GM12878 (cell line): ENCODE results near the gene DAZAP1. TPM values are rescaled to one million over a fixed set of nuclear protein-coding genes. Genes with fewer than 3 reads are reported as not detected.

ENCODE experiments used
- ATAC-seq: fragments of 200-7000 bp; cut with Tn5 transposase; 3 replicates; pipeline ENCODE4 v1.9.1; 2020; ENCODE audit warnings: mild to moderate bottlenecking, moderate library complexity
- BruUV-seq: library from RNA; stranded (reverse); fragments of 400-500 nt; replicated peaks from 2 replicates; lab custom pipeline; 2021; lab: Mats Ljungman, UMichigan
- CTCF ChIA-PET: fragments of 300-600 bp; sonication (Branson Sonifier 250); formaldehyde crosslinking; extraction: SDS; loops from one replicate; lab custom pipeline; 2021; ENCODE audit warnings: inconsistent platforms; lab: Yijun Ruan, JAX
- POLR2A ChIA-PET: fragments of 350-600 bp; formaldehyde crosslinking; extraction: SDS; loops from one replicate; lab custom pipeline; 2021; ENCODE audit warnings: inconsistent platforms; lab: Charles Lee
- RAD21 ChIA-PET: fragments of 300-600 bp; sonication (Branson Sonifier 250); formaldehyde crosslinking; loops from one replicate; lab custom pipeline; 2023; ENCODE audit warnings: antibody characterized with exemption; ENCODE audit not compliant: unreplicated experiment; lab: Charles Lee
- SMC1A ChIA-PET: fragments of 300-600 bp; sonication (Branson Sonifier 250); formaldehyde crosslinking; loops from one replicate; lab custom pipeline; 2023; ENCODE audit not compliant: unreplicated experiment, uncharacterized antibody; lab: Charles Lee
- DNase-seq: peaks from one replicate; pipeline ENCODE4 v3.0.0-alpha.2; 2011; ENCODE audit warnings: low read depth, low spot score
- FAIRE-seq: peaks from 3 replicates; lab custom pipeline; 2011; peaks lifted over from hg19 to GRCh38; lab: Jason Lieb, UNC
- H2AFZ ChIP-seq: 2 replicates; pipeline ENCODE4 v1.6.0; 2011; ENCODE audit warnings: low read depth, low read length, control low read depth; ENCODE audit not compliant: control insufficient read depth
- H3K27ac ChIP-seq: 2 replicates; pipeline ENCODE4 v1.5.1; 2011; ENCODE audit warnings: control low read depth; ENCODE audit not compliant: control insufficient read depth, insufficient read depth
- H3K27me3 ChIP-seq, 2 experiments: replicated peaks in 1 of 2; 2 replicates each; pipeline versions ENCODE4 v1.6.0 to v1.6.1; 2011; ENCODE audit warnings: low read length in 1 of 2; ENCODE audit not compliant: control insufficient read depth in 2 of 2, insufficient read depth in 2 of 2
- H3K36me3 ChIP-seq, 2 experiments: 2 replicates each; pipeline ENCODE4 v1.5.1; 2011; ENCODE audit warnings: low read length in 1 of 2; ENCODE audit not compliant: control insufficient read depth in 2 of 2, insufficient read depth in 2 of 2
- H3K4me1 ChIP-seq: 2 replicates; pipeline ENCODE4 v1.6.1; 2011; ENCODE audit warnings: mild to moderate bottlenecking, low read length, moderate library complexity, mixed read lengths; ENCODE audit not compliant: control insufficient read depth, insufficient read depth
- H3K4me2 ChIP-seq: 2 replicates; pipeline ENCODE4 v1.6.0; 2011; ENCODE audit warnings: control low read depth; ENCODE audit not compliant: control insufficient read depth, insufficient read depth
- H3K4me3 ChIP-seq: fragments of 200-600 bp; sonication (generic); 2 replicates; pipeline ENCODE4 v1.5.1; 2016
- H3K79me2 ChIP-seq: 2 replicates; pipeline ENCODE4 v1.6.0; 2011; ENCODE audit warnings: low read length; ENCODE audit not compliant: control insufficient read depth, insufficient read depth
- H3K9ac ChIP-seq: 2 replicates; pipeline ENCODE4 v1.8.0; 2011; ENCODE audit warnings: low read length, control low read depth, mixed read lengths; ENCODE audit not compliant: control insufficient read depth, insufficient read depth
- H3K9me3 ChIP-seq: replicated peaks from 3 replicates; pipeline ENCODE4 v1.5.1; 2011; ENCODE audit warnings: mild to moderate bottlenecking, low read length; ENCODE audit not compliant: control insufficient read depth, insufficient read depth
- H4K20me1 ChIP-seq: 2 replicates; pipeline ENCODE4 v1.6.0; 2011; ENCODE audit not compliant: control insufficient read depth, insufficient read depth
- CBFB ChIP-seq: IDR thresholded peaks from 2 replicates; pipeline ENCODE4 v1.6.1; 2016; ENCODE audit warnings: antibody characterized with exemption, low read depth
- CTCF ChIP-seq, 3 experiments: IDR thresholded peaks in 2 of 3; conservative IDR thresholded peaks in 1 of 3; 2 replicates each; pipeline ENCODE4 v1.5.1; 2011; ENCODE audit warnings: low read depth in 3 of 3, low read length in 3 of 3, mild to moderate bottlenecking in 3 of 3, control low read depth in 2 of 3, moderate library complexity in 2 of 3, inconsistent platforms in 1 of 3, mixed read lengths in 1 of 3; ENCODE audit not compliant: control insufficient read depth in 2 of 3, insufficient read depth in 1 of 3; ENCODE audit errors: extremely low read depth in 1 of 3
- CUX1 ChIP-seq: IDR thresholded peaks from 2 replicates; pipeline ENCODE4 v1.6.1; 2012; ENCODE audit warnings: improper control_type of control experiment, low read depth, low read length; ENCODE audit not compliant: insufficient replicate concordance
- NR2C2 ChIP-seq: IDR thresholded peaks from 2 replicates; pipeline ENCODE4 v1.6.1; 2011; ENCODE audit warnings: borderline replicate concordance, low read depth; ENCODE audit not compliant: control insufficient read depth, insufficient read length
- SIN3A ChIP-seq: IDR thresholded peaks from 2 replicates; pipeline ENCODE4 v1.6.1; 2012; ENCODE audit warnings: low read depth, low read length, improper control_type of control experiment
- SREBF1 ChIP-seq: IDR thresholded peaks from 2 replicates; pipeline ENCODE4 v1.6.1; 2012; ENCODE audit warnings: mild to moderate bottlenecking, low read length
- ZNF384 ChIP-seq: IDR thresholded peaks from 2 replicates; pipeline ENCODE4 v1.6.1; 2012; ENCODE audit warnings: low read depth, mild to moderate bottlenecking, low read length, improper control_type of control experiment, borderline replicate concordance
- WGBS: methylation state at CpG from one replicate; pipeline ENCODE4 v1.1.6; 2016; ENCODE audit warnings: low lambda C conversion rate; ENCODE audit not compliant: insufficient replicate concordance, insufficient coverage; ENCODE audit errors: missing lambda C conversion rate; 5-methylcytosine and 5-hydroxymethylcytosine counted together
- in situ Hi-C: fragments of 300-500 bp; cut with MboI; formaldehyde crosslinking; loops from 9 replicates; pipeline ENCODE4 v1.14.3; 2018; ENCODE audit warnings: mixed read lengths
- intact Hi-C: fragments of 100-400 bp; cut with micrococcal nuclease; formaldehyde crosslinking; loops from one replicate; pipeline ENCODE4 v1.14.2; 2022; ENCODE audit not compliant: unreplicated experiment
- polyA plus RNA-seq, 11 experiments: library from polyadenylated mRNA; depleted of rRNA in 4 of 11; unstranded in 6 of 11; stranded (reverse) in 5 of 11; fragments of >200 nt; fragmentation: Nextera tagmentation in 4 of 11; fragmentation: Illumina TruSeq in 1 of 11; extraction: Ambion mirVana in 4 of 11; extraction: Trizol in 1 of 11; gene quantifications; 1 replicate in 1 of 11; 2 replicates in 10 of 11; pipeline versions ENCODE4 v1.2.1 to v1.2.3, GENCODE V29; 2011 to 2016; ENCODE audit warnings: inconsistent platforms in 2 of 11, missing spikeins in 2 of 11, low read depth in 1 of 11
- total RNA-seq, 4 experiments: library from RNA; depleted of rRNA in 3 of 4; stranded (reverse); fragments of >200 nt in 3 of 4; fragmentation: Illumina TruSeq in 1 of 4; extraction: Trizol in 1 of 4; gene quantifications; 2 replicates each; pipeline versions ENCODE4 v1.2.1 to v1.2.3, GENCODE V29; 2013 to 2021

The DAZAP1 gene
- total and polyA plus RNA-seq, 10 of the 15 experiments (the other 5 are each of a cell fraction or from before 2014, with no cell fraction given), result 9.9 to 240 (median 92.3) TPM

GRCh38 chr19:1483979-1484428, 76.6 kb downstream of the DAZAP1 start:
- FAIRE-seq, result no peak
- Histone ChIP-seq H3K9ac (no peak overlapping the region), H3K36me3 (no peaks in the 10 kb centered on the region), H4K20me1 (no peaks in the 10 kb centered on the region), H3K27ac (no peak overlapping the region), H3K4me1 (no peaks in the 10 kb centered on the region), H3K27me3 (no peaks in the 10 kb centered on the region), H2AFZ (no peak overlapping the region), H3K79me2 (peaks cover under 1% of the 10 kb centered on the region; the same call in 1 of the 2 replicates), H3K9me3 (no peaks in the 10 kb centered on the region), H3K4me2 (no peak overlapping the region), H3K4me3 (no peak overlapping the region)
- BruUV-seq, result no TSS peak
- in situ Hi-C loops (no loop called here), intact Hi-C loops (no loop called here)
- POLR2A ChIA-PET, result no interaction called here
- CTCF ChIA-PET, result no interaction called here
- RAD21 ChIA-PET, result no interaction called here
- no peak for ATAC-seq
- no peak for TF ChIP-seq ZNF384
- TF ChIP-seq SREBF1, result no peak
- TF ChIP-seq SIN3A, result no peak
- no peak for TF ChIP-seq CTCF (IDR thresholded peaks at IDR 0.05 in 2 of 3, conservative IDR thresholded peaks at IDR 0.05 in 1 of 3; ENCODE audit: control insufficient read depth in 2 of 3, extremely low read depth in 1 of 3, insufficient read depth in 1 of 3, low read depth in 3 of 3, low read length in 3 of 3)
- no peak for TF ChIP-seq NR2C2
- no peak for TF ChIP-seq CUX1
- no peak for TF ChIP-seq CBFB
- 73% methylated on average over 17 of the region's 23 CpGs for WGBS
- SMC1A ChIA-PET, result no interaction called here
- no peak for DNase-seq

Other genes with a start within 250 kb of the DAZAP1 start
Only the 7 nearest of the 21 such genes appear.
- gene NDUFS7, start 23.7 kb upstream of the DAZAP1 start, total RNA-seq (2014; rRNA removed), result 107 and 143 TPM in 2 replicates
- gene NDUFS7, start 23.7 kb upstream of the DAZAP1 start, total RNA-seq (2014; rRNA removed; fragmentation: Illumina TruSeq; extraction: Trizol), result 18.5 and 24.1 TPM in 2 replicates
- 136 and 143 TPM in 2 replicates for gene NDUFS7, start 23.7 kb upstream of the DAZAP1 start, total RNA-seq (2021)
- 12.1 and 43.0 TPM in 2 replicates for gene NDUFS7, start 23.7 kb upstream of the DAZAP1 start, polyA plus RNA-seq (2011; rRNA removed)
- gene NDUFS7, start 23.7 kb upstream of the DAZAP1 start, polyA plus RNA-seq (2014; fragmentation: Illumina TruSeq; extraction: Trizol), result 1.5 and 5.1 TPM in 2 replicates
- gene NDUFS7, start 23.7 kb upstream of the DAZAP1 start, polyA plus RNA-seq (2014; fragmentation: Nextera tagmentation; extraction: Ambion mirVana), result 10 to 100 TPM; 10.6 to 39.4 TPM
- gene NDUFS7, start 23.7 kb upstream of the DAZAP1 start, polyA plus RNA-seq (2014; rRNA removed), result 166 and 177 TPM in 2 replicates
- gene NDUFS7, start 23.7 kb upstream of the DAZAP1 start, polyA plus RNA-seq (2016; fragmentation: Nextera tagmentation; extraction: Ambion mirVana), result 100 to 1,000 TPM; 261 to 282 TPM
- 50.1 and 55.2 TPM in 2 replicates for gene GAMT, start 6.0 kb upstream of the DAZAP1 start, total RNA-seq (2014; rRNA removed)
- gene GAMT, start 6.0 kb upstream of the DAZAP1 start, total RNA-seq (2014; rRNA removed; fragmentation: Illumina TruSeq; extraction: Trizol), result 22.5 and 24.9 TPM in 2 replicates
- 49.1 and 52.0 TPM in 2 replicates for gene GAMT, start 6.0 kb upstream of the DAZAP1 start, total RNA-seq (2021)
- 4.7 and 13.0 TPM in 2 replicates for gene GAMT, start 6.0 kb upstream of the DAZAP1 start, polyA plus RNA-seq (2011; rRNA removed)
- gene GAMT, start 6.0 kb upstream of the DAZAP1 start, polyA plus RNA-seq (2014; fragmentation: Illumina TruSeq; extraction: Trizol), result 8.3 and 28.5 TPM in 2 replicates
- gene GAMT, start 6.0 kb upstream of the DAZAP1 start, polyA plus RNA-seq (2014; fragmentation: Nextera tagmentation; extraction: Ambion mirVana), result 1 to 10 TPM; 1.6 to 5.6 TPM
- 56.0 and 65.8 TPM in 2 replicates for gene GAMT, start 6.0 kb upstream of the DAZAP1 start, polyA plus RNA-seq (2014; rRNA removed)
- 100 to 1,000 TPM; 122 to 131 TPM for gene GAMT, start 6.0 kb upstream of the DAZAP1 start, polyA plus RNA-seq (2016; fragmentation: Nextera tagmentation; extraction: Ambion mirVana)
- gene RPS15, start 30.8 kb downstream of the DAZAP1 start, total RNA-seq (2014; rRNA removed), result 1,524 and 1,715 TPM in 2 replicates
- 972 and 1,030 TPM in 2 replicates for gene RPS15, start 30.8 kb downstream of the DAZAP1 start, total RNA-seq (2014; rRNA removed; fragmentation: Illumina TruSeq; extraction: Trizol)
- gene RPS15, start 30.8 kb downstream of the DAZAP1 start, total RNA-seq (2021), result 2,219 and 2,315 TPM in 2 replicates
- 524 and 1,111 TPM in 2 replicates for gene RPS15, start 30.8 kb downstream of the DAZAP1 start, polyA plus RNA-seq (2011; rRNA removed)
- gene RPS15, start 30.8 kb downstream of the DAZAP1 start, polyA plus RNA-seq (2014; fragmentation: Illumina TruSeq; extraction: Trizol), result 209 and 786 TPM in 2 replicates
- gene RPS15, start 30.8 kb downstream of the DAZAP1 start, polyA plus RNA-seq (2014; fragmentation: Nextera tagmentation; extraction: Ambion mirVana), result 100 to 1,000 TPM; 559 to 717 TPM
- 3,158 and 3,344 TPM in 2 replicates for gene RPS15, start 30.8 kb downstream of the DAZAP1 start, polyA plus RNA-seq (2014; rRNA removed)
- 1,000 to 10,000 TPM; 1,763 to 1,909 TPM for gene RPS15, start 30.8 kb downstream of the DAZAP1 start, polyA plus RNA-seq (2016; fragmentation: Nextera tagmentation; extraction: Ambion mirVana)
- gene APC2, start 42.5 kb downstream of the DAZAP1 start, total RNA-seq (2014; rRNA removed), result under 0.01 and 0.11 TPM in 2 replicates
- 0.05 TPM in 1 of 2 replicates, not detected in the other for gene APC2, start 42.5 kb downstream of the DAZAP1 start, total RNA-seq (2014; rRNA removed; fragmentation: Illumina TruSeq; extraction: Trizol)
- 0.08 and 0.26 TPM in 2 replicates for gene APC2, start 42.5 kb downstream of the DAZAP1 start, total RNA-seq (2021)
- not detected in 2 replicates for gene APC2, start 42.5 kb downstream of the DAZAP1 start, polyA plus RNA-seq (2011; rRNA removed)
- gene APC2, start 42.5 kb downstream of the DAZAP1 start, polyA plus RNA-seq (2014; fragmentation: Illumina TruSeq; extraction: Trizol), result not detected in 2 replicates
- under 1 TPM in 1 of 2 experiments, not detected in 1; 0.02 TPM for gene APC2, start 42.5 kb downstream of the DAZAP1 start, polyA plus RNA-seq (2014; fragmentation: Nextera tagmentation; extraction: Ambion mirVana)
- gene APC2, start 42.5 kb downstream of the DAZAP1 start, polyA plus RNA-seq (2014; rRNA removed), result 0.16 and 0.73 TPM in 2 replicates
- gene APC2, start 42.5 kb downstream of the DAZAP1 start, polyA plus RNA-seq (2016; fragmentation: Nextera tagmentation; extraction: Ambion mirVana), result under 1 TPM in 1 of 2 experiments, not detected in 1; 0.04 TPM
- 36.3 and 38.3 TPM in 2 replicates for gene C19orf25, start 71.6 kb downstream of the DAZAP1 start, total RNA-seq (2014; rRNA removed)
- gene C19orf25, start 71.6 kb downstream of the DAZAP1 start, total RNA-seq (2014; rRNA removed; fragmentation: Illumina TruSeq; extraction: Trizol), result 11.7 and 14.8 TPM in 2 replicates
- 36.5 and 37.5 TPM in 2 replicates for gene C19orf25, start 71.6 kb downstream of the DAZAP1 start, total RNA-seq (2021)
- 6.3 and 13.6 TPM in 2 replicates for gene C19orf25, start 71.6 kb downstream of the DAZAP1 start, polyA plus RNA-seq (2011; rRNA removed)
- 4.2 and 13.2 TPM in 2 replicates for gene C19orf25, start 71.6 kb downstream of the DAZAP1 start, polyA plus RNA-seq (2014; fragmentation: Illumina TruSeq; extraction: Trizol)
- 1 to 10 TPM; 1.2 to 3.9 TPM for gene C19orf25, start 71.6 kb downstream of the DAZAP1 start, polyA plus RNA-seq (2014; fragmentation: Nextera tagmentation; extraction: Ambion mirVana)
- gene C19orf25, start 71.6 kb downstream of the DAZAP1 start, polyA plus RNA-seq (2014; rRNA removed), result 42.5 and 52.5 TPM in 2 replicates
- 10 to 100 TPM; 60.9 to 67.0 TPM for gene C19orf25, start 71.6 kb downstream of the DAZAP1 start, polyA plus RNA-seq (2016; fragmentation: Nextera tagmentation; extraction: Ambion mirVana)
- 0.40 and 0.60 TPM in 2 replicates for gene PCSK4, start 82.8 kb downstream of the DAZAP1 start, total RNA-seq (2014; rRNA removed)
- 0.27 TPM in 1 of 2 replicates, not detected in the other for gene PCSK4, start 82.8 kb downstream of the DAZAP1 start, total RNA-seq (2014; rRNA removed; fragmentation: Illumina TruSeq; extraction: Trizol)
- gene PCSK4, start 82.8 kb downstream of the DAZAP1 start, total RNA-seq (2021), result 0.90 and 0.95 TPM in 2 replicates
- gene PCSK4, start 82.8 kb downstream of the DAZAP1 start, polyA plus RNA-seq (2011; rRNA removed), result 0.12 and 0.35 TPM in 2 replicates
- gene PCSK4, start 82.8 kb downstream of the DAZAP1 start, polyA plus RNA-seq (2014; fragmentation: Illumina TruSeq; extraction: Trizol), result not detected in 2 replicates
- gene PCSK4, start 82.8 kb downstream of the DAZAP1 start, polyA plus RNA-seq (2014; fragmentation: Nextera tagmentation; extraction: Ambion mirVana), result not detected
- gene PCSK4, start 82.8 kb downstream of the DAZAP1 start, polyA plus RNA-seq (2014; rRNA removed), result 0.99 and 1.6 TPM in 2 replicates
- under 1 TPM; 0.32 to 0.57 TPM for gene PCSK4, start 82.8 kb downstream of the DAZAP1 start, polyA plus RNA-seq (2016; fragmentation: Nextera tagmentation; extraction: Ambion mirVana)
- gene REEP6, start 83.6 kb downstream of the DAZAP1 start, total RNA-seq (2014; rRNA removed), result 0.27 and 0.45 TPM in 2 replicates
- gene REEP6, start 83.6 kb downstream of the DAZAP1 start, total RNA-seq (2014; rRNA removed; fragmentation: Illumina TruSeq; extraction: Trizol), result 0.13 TPM in 1 of 2 replicates, not detected in the other
- gene REEP6, start 83.6 kb downstream of the DAZAP1 start, total RNA-seq (2021), result 0.53 and 0.69 TPM in 2 replicates
- gene REEP6, start 83.6 kb downstream of the DAZAP1 start, polyA plus RNA-seq (2011; rRNA removed), result 0.08 TPM in 1 of 2 replicates, not detected in the other
- gene REEP6, start 83.6 kb downstream of the DAZAP1 start, polyA plus RNA-seq (2014; fragmentation: Illumina TruSeq; extraction: Trizol), result 0.06 TPM in 1 of 2 replicates, not detected in the other
- gene REEP6, start 83.6 kb downstream of the DAZAP1 start, polyA plus RNA-seq (2014; fragmentation: Nextera tagmentation; extraction: Ambion mirVana), result not detected
- gene REEP6, start 83.6 kb downstream of the DAZAP1 start, polyA plus RNA-seq (2014; rRNA removed), result 0.32 and 0.57 TPM in 2 replicates
- 1 to 10 TPM in 1 of 2 experiments, under 1 TPM in 1; 0.60 to 1.1 TPM for gene REEP6, start 83.6 kb downstream of the DAZAP1 start, polyA plus RNA-seq (2016; fragmentation: Nextera tagmentation; extraction: Ambion mirVana)